Kidney (tissue), 14 donors: Measurements from ENCODE around the gene VPS13C. TPM values are rescaled to one million over a fixed set of nuclear protein-coding genes. Genes with fewer than 3 reads are reported as not detected.

Source experiments
- DNase-seq, 5 donors: peaks; one replicate each; pipeline ENCODE4 v3.0.0-alpha.2; 2013 to 2020
- FAIRE-seq: peaks from 2 replicates; lab custom pipeline; 2012; peaks lifted over from hg19 to GRCh38; lab: Jason Lieb, UNC
- H3K27ac ChIP-seq, 2 donors: one replicate each; pipeline ENCODE4 v1.7.0; 2013; ENCODE audit warnings: low read depth in 2 of 2, low read length in 2 of 2, inconsistent platforms in 1 of 2
- H3K27me3 ChIP-seq: one replicate; pipeline ENCODE4 v1.7.1; 2013; ENCODE audit warnings: low read length, inconsistent platforms; ENCODE audit not compliant: control insufficient read depth, insufficient read depth
- H3K36me3 ChIP-seq, 3 donors: one replicate each; pipeline versions ENCODE4 v1.7.0 to v1.7.1; 2013; ENCODE audit warnings: low read length in 3 of 3, control low read depth in 1 of 3, inconsistent platforms in 1 of 3; ENCODE audit not compliant: insufficient read depth in 3 of 3, control insufficient read depth in 2 of 3
- H3K4me1 ChIP-seq, 3 donors: one replicate each; pipeline versions ENCODE4 v1.7.0 to v1.7.1; 2013; ENCODE audit warnings: low read length in 3 of 3, inconsistent platforms in 1 of 3, low read depth in 1 of 3; ENCODE audit not compliant: control insufficient read depth in 2 of 3, insufficient read depth in 2 of 3
- H3K4me3 ChIP-seq, 3 donors: one replicate each; pipeline versions ENCODE4 v1.7.0 to v1.8.1; 2013; ENCODE audit warnings: low read length in 3 of 3, control low read depth in 1 of 3, inconsistent platforms in 1 of 3
- H3K9ac ChIP-seq, 3 donors: one replicate each; pipeline versions ENCODE4 v1.7.0 to v1.7.1; 2013; ENCODE audit warnings: low read length in 3 of 3, control low read depth in 1 of 3, inconsistent platforms in 1 of 3
- H3K9me3 ChIP-seq, 3 donors: one replicate each; pipeline versions ENCODE4 v1.7.0 to v1.7.1; 2013; ENCODE audit warnings: low read length in 3 of 3, control low read depth in 1 of 3, inconsistent platforms in 1 of 3; ENCODE audit not compliant: control insufficient read depth in 2 of 3, insufficient read depth in 1 of 3
- intact Hi-C: fragments of 100-400 bp; cut with DNase I; formaldehyde crosslinking; loops from one replicate; pipeline ENCODE4 v1.11.1; 2022
- polyA plus RNA-seq: library from polyadenylated mRNA; stranded (reverse); fragments of 350-450 nt; fragmentation: Illumina TruSeq; extraction: RNeasy Lipid Tissue Mini Kit (QIAGEN cat#74804); gene quantifications from one replicate; pipeline ENCODE4 v1.2.3, GENCODE V29; 2014; ENCODE audit warnings: low read depth, low replicate concordance; ENCODE audit not compliant: insufficient read depth
- total RNA-seq: library from RNA; stranded (reverse); fragmentation: NEBNext Ultra II Directional; extraction: Animal tissue kit (Norgen Biotek cat#: 25700); gene quantifications from one replicate; pipeline ENCODE4 v1.2.1, GENCODE V29; 2021
- TF ChIP-seq, protein P1 (sequence below): IDR thresholded peaks from 3 replicates; pipeline ENCODE4 v1.5.1; 2012; ENCODE audit warnings: mild to moderate bottlenecking, moderate library complexity, borderline replicate concordance; ENCODE audit not compliant: insufficient read depth; ENCODE audit errors: extremely low read depth
- donor health status: control.
- donor health status: control.
- donor health status: control.
- donor health status: control.
- donor health status: control.
- donor health status: DM: yes; HTN: yes; CAD: no.
- donor health status: Normal renal cell carcinoma (clear cell type).

Gene VPS13C
- total and polyA plus RNA-seq, 2 donors from 2014 or later = 12.5 to 106 TPM

DNA sequence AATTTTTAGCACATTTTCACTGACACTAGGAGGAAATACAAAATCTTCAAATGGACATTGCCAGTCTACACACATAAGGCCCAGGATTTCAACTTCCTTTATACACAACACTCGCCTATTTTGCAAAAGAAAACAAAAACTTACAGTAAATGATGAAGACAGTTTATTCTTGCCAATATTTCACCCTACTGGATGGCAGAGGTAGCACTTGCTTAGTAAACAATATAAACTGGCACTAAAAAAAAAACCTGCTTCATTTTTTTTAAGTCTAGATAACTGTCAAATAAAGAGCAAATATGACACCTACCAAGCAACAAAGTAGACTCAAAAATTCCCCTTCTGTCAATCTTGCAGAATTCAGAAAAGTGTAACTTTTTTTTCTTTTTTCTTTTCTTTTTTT, 204.0 kb downstream of the VPS13C start:
- Histone ChIP-seq H3K9ac (no peak overlapping the region), H3K27ac (no peak overlapping the region), H3K4me3 (no peak overlapping the region), H3K4me1 (peaks cover 0 to 2% (median 0%) of the 10 kb centered on the region in 3 donors), H3K27me3 (no peaks in the 10 kb centered on the region), H3K36me3 (peaks cover 0 to 5% (median 2%) of the 10 kb centered on the region in 3 donors), H3K9me3 (no peaks in the 10 kb centered on the region)
- TF ChIP-seq, protein P1, sequence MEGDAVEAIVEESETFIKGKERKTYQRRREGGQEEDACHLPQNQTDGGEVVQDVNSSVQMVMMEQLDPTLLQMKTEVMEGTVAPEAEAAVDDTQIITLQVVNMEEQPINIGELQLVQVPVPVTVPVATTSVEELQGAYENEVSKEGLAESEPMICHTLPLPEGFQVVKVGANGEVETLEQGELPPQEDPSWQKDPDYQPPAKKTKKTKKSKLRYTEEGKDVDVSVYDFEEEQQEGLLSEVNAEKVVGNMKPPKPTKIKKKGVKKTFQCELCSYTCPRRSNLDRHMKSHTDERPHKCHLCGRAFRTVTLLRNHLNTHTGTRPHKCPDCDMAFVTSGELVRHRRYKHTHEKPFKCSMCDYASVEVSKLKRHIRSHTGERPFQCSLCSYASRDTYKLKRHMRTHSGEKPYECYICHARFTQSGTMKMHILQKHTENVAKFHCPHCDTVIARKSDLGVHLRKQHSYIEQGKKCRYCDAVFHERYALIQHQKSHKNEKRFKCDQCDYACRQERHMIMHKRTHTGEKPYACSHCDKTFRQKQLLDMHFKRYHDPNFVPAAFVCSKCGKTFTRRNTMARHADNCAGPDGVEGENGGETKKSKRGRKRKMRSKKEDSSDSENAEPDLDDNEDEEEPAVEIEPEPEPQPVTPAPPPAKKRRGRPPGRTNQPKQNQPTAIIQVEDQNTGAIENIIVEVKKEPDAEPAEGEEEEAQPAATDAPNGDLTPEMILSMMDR = no peak
- FAIRE-seq (no peak), DNase-seq (no peak)
- intact Hi-C loops = no loop called here

DNA sequence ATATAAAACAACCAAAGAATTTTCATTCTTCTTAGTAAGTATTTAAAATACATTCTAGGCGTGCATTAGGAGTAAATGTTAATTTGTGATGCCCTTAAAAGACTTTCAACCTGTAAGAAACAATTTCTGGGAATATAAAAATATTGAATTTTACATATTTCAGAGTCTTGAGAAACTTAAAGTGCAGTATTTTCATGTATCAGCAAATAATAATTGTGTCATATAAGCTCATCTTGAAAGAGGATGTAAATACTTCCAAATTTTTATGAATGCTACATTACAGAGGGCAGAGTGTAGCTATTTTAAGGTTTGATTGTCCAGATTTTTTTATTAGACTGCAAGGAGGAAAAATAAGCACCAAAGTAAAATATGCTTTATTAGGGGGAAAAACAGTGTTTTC, 207.1 kb downstream of the VPS13C start:
- TF ChIP-seq, protein P1 = no peak
- Histone ChIP-seq H3K36me3 (peaks cover 0 to 5% (median 2%) of the 10 kb centered on the region in 3 donors), H3K9me3 (no peaks in the 10 kb centered on the region), H3K27ac (no peak overlapping the region), H3K9ac (no peak overlapping the region), H3K4me3 (no peak overlapping the region), H3K4me1 (peaks cover 0 to 2% (median 0%) of the 10 kb centered on the region in 3 donors), H3K27me3 (no peaks in the 10 kb centered on the region)
- no peak for DNase-seq
- FAIRE-seq = no peak
- intact Hi-C loops = no loop called here

GRCh38 chr15:61851955-61852354, 208.3 kb downstream of the VPS13C start:
- FAIRE-seq (no peak), DNase-seq (no peak)
- H3K9ac ChIP-seq = no peak overlapping the region
- H3K27ac ChIP-seq = no peak overlapping the region
- peaks cover 0 to 5% (median 2%) of the 10 kb centered on the region in 3 donors for H3K36me3 ChIP-seq
- TF ChIP-seq, protein P1 = no peak
- H3K9me3 ChIP-seq = no peaks in the 10 kb centered on the region
- no peaks in the 10 kb centered on the region for H3K4me1 ChIP-seq
- H3K27me3 ChIP-seq = no peaks in the 10 kb centered on the region
- H3K4me3 ChIP-seq = no peak overlapping the region
- intact Hi-C loops = no loop called here

DNA sequence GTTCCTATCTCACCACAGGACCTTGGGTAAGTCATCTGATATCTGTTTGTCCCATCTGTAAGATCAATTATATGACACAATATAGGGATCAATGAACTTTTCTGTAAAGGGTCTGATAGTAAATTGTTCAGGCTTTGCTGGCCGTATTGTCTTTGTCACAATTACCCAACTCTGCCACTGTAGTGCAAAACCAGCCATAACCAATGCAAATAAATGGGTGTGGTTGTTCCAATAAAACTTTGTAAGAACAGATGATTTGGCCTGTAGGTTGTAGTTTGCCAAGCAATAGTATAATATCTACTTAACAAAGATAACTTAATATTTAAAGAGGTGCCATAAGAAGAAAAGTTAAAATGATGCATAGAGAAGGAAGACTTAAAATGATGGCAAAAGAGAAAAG, 210.8 kb downstream of the VPS13C start:
- FAIRE-seq (no peak), DNase-seq (no peak)
- TF ChIP-seq, protein P1 = no peak
- no peaks in the 10 kb centered on the region for H3K9me3 ChIP-seq
- H3K9ac ChIP-seq = no peak overlapping the region
- H3K36me3 ChIP-seq = peaks cover 0 to 2% (median 0%) of the 10 kb centered on the region in 3 donors
- H3K27ac ChIP-seq = no peak overlapping the region
- intact Hi-C loops = no loop called here
- H3K27me3 ChIP-seq = no peaks in the 10 kb centered on the region
- H3K4me3 ChIP-seq = no peak overlapping the region
- H3K4me1 ChIP-seq = no peaks in the 10 kb centered on the region
